Kidney (tissue), 14 donors: Measurements from ENCODE around the gene PHACTR2. TPM values are rescaled to one million over a fixed set of nuclear protein-coding genes. Genes with fewer than 3 reads are reported as not detected.
A peak's percentile ranks its signal among the peaks of the same experiment; 100 is the strongest.

Source experiments
- DNase-seq, 5 donors: peaks; one replicate each; pipeline ENCODE4 v3.0.0-alpha.2; 2013 to 2020
- FAIRE-seq: peaks from 2 replicates; lab custom pipeline; 2012; peaks lifted over from hg19 to GRCh38; lab: Jason Lieb, UNC
- H3K27ac ChIP-seq, 2 donors: one replicate each; pipeline ENCODE4 v1.7.0; 2013; ENCODE audit warnings: low read depth in 2 of 2, low read length in 2 of 2, inconsistent platforms in 1 of 2
- H3K27me3 ChIP-seq: one replicate; pipeline ENCODE4 v1.7.1; 2013; ENCODE audit warnings: low read length, inconsistent platforms; ENCODE audit not compliant: control insufficient read depth, insufficient read depth
- H3K36me3 ChIP-seq, 3 donors: one replicate each; pipeline versions ENCODE4 v1.7.0 to v1.7.1; 2013; ENCODE audit warnings: low read length in 3 of 3, control low read depth in 1 of 3, inconsistent platforms in 1 of 3; ENCODE audit not compliant: insufficient read depth in 3 of 3, control insufficient read depth in 2 of 3
- H3K4me1 ChIP-seq, 3 donors: one replicate each; pipeline versions ENCODE4 v1.7.0 to v1.7.1; 2013; ENCODE audit warnings: low read length in 3 of 3, inconsistent platforms in 1 of 3, low read depth in 1 of 3; ENCODE audit not compliant: control insufficient read depth in 2 of 3, insufficient read depth in 2 of 3
- H3K4me3 ChIP-seq, 3 donors: one replicate each; pipeline versions ENCODE4 v1.7.0 to v1.8.1; 2013; ENCODE audit warnings: low read length in 3 of 3, control low read depth in 1 of 3, inconsistent platforms in 1 of 3
- H3K9ac ChIP-seq, 3 donors: one replicate each; pipeline versions ENCODE4 v1.7.0 to v1.7.1; 2013; ENCODE audit warnings: low read length in 3 of 3, control low read depth in 1 of 3, inconsistent platforms in 1 of 3
- H3K9me3 ChIP-seq, 3 donors: one replicate each; pipeline versions ENCODE4 v1.7.0 to v1.7.1; 2013; ENCODE audit warnings: low read length in 3 of 3, control low read depth in 1 of 3, inconsistent platforms in 1 of 3; ENCODE audit not compliant: control insufficient read depth in 2 of 3, insufficient read depth in 1 of 3
- intact Hi-C: fragments of 100-400 bp; cut with DNase I; formaldehyde crosslinking; loops from one replicate; pipeline ENCODE4 v1.11.1; 2022
- polyA plus RNA-seq: library from polyadenylated mRNA; stranded (reverse); fragments of 350-450 nt; fragmentation: Illumina TruSeq; extraction: RNeasy Lipid Tissue Mini Kit (QIAGEN cat#74804); gene quantifications from one replicate; pipeline ENCODE4 v1.2.3, GENCODE V29; 2014; ENCODE audit warnings: low read depth, low replicate concordance; ENCODE audit not compliant: insufficient read depth
- total RNA-seq: library from RNA; stranded (reverse); fragmentation: NEBNext Ultra II Directional; extraction: Animal tissue kit (Norgen Biotek cat#: 25700); gene quantifications from one replicate; pipeline ENCODE4 v1.2.1, GENCODE V29; 2021
- TF ChIP-seq, protein P1 (sequence below): IDR thresholded peaks from 3 replicates; pipeline ENCODE4 v1.5.1; 2012; ENCODE audit warnings: mild to moderate bottlenecking, moderate library complexity, borderline replicate concordance; ENCODE audit not compliant: insufficient read depth; ENCODE audit errors: extremely low read depth
- donor health status: control.
- donor health status: control.
- donor health status: control.
- donor health status: control.
- donor health status: control.
- donor health status: DM: yes; HTN: yes; CAD: no.
- donor health status: Normal renal cell carcinoma (clear cell type).

PHACTR2 gene
- total and polyA plus RNA-seq, 2 donors from 2014 or later: 3.5 to 56.1 TPM

DNA sequence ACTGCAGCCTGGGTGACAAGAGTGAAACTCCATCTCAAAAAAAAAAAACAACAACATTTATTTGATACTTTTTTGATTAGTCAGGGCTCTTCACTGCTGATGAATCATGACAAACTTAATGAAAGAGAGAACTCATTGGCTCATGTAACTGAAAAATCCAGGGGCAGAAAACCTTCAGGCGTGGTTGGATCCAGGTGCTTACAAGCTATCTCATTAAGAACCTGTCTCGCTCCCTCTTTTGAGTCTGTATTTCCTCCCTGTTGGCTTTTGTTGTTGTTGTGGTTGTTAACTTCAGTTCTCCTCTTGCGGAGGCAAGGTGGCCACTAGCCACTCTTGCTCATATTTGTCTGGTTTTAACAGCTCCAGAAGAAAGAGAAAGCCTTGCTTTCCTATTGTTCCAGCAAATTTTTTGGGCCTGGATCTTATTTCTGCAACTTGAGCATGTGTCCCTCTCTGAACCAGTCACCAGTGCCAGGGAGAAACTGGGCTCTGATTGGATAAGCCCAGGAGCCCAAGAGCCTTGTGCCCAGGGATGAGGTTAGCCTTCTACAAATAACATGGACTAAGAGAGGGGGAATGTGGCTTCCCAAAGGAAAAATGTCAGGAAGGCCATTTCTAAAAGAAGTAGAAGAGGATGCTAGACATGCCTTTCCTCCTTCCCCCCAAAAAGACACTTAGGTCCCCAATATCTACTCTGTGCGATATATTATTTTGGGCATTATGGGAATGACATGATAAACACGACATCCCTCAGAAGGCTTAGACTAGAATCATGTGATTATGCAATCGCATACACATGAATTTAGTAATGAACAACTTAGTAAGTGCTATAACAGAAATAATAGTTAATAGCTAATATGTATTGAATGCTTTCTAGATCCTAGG is 64.5 kb downstream of the PHACTR2 start:
- peaks cover 9 to 17% (median 16%) of the 10 kb centered on the region in 3 donors for H3K4me1 ChIP-seq
- DNase-seq (no peak), FAIRE-seq (no peak)
- H3K4me3 ChIP-seq: no peak overlapping the region
- no peak overlapping the region for H3K27ac ChIP-seq
- H3K9ac ChIP-seq: no peak overlapping the region
- H3K36me3 ChIP-seq: no peaks in the 10 kb centered on the region
- TF ChIP-seq, protein P1, sequence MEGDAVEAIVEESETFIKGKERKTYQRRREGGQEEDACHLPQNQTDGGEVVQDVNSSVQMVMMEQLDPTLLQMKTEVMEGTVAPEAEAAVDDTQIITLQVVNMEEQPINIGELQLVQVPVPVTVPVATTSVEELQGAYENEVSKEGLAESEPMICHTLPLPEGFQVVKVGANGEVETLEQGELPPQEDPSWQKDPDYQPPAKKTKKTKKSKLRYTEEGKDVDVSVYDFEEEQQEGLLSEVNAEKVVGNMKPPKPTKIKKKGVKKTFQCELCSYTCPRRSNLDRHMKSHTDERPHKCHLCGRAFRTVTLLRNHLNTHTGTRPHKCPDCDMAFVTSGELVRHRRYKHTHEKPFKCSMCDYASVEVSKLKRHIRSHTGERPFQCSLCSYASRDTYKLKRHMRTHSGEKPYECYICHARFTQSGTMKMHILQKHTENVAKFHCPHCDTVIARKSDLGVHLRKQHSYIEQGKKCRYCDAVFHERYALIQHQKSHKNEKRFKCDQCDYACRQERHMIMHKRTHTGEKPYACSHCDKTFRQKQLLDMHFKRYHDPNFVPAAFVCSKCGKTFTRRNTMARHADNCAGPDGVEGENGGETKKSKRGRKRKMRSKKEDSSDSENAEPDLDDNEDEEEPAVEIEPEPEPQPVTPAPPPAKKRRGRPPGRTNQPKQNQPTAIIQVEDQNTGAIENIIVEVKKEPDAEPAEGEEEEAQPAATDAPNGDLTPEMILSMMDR: no peak
- H3K9me3 ChIP-seq: no peaks in the 10 kb centered on the region
- intact Hi-C loops: no loop called here
- H3K27me3 ChIP-seq: no peaks in the 10 kb centered on the region

GRCh38 chr6:143742955-143743255 is 65.1 kb downstream of the PHACTR2 start:
- no peak overlapping the region for H3K9ac ChIP-seq
- no peaks in the 10 kb centered on the region for H3K9me3 ChIP-seq
- H3K27me3 ChIP-seq: no peaks in the 10 kb centered on the region
- no peak for DNase-seq
- no peak overlapping the region for H3K27ac ChIP-seq
- no peak overlapping the region for H3K4me3 ChIP-seq
- TF ChIP-seq, protein P1: no peak
- peaks cover 9 to 17% (median 16%) of the 10 kb centered on the region in 3 donors for H3K4me1 ChIP-seq
- no peak for FAIRE-seq
- intact Hi-C loops: no loop called here
- no peaks in the 10 kb centered on the region for H3K36me3 ChIP-seq

DNA sequence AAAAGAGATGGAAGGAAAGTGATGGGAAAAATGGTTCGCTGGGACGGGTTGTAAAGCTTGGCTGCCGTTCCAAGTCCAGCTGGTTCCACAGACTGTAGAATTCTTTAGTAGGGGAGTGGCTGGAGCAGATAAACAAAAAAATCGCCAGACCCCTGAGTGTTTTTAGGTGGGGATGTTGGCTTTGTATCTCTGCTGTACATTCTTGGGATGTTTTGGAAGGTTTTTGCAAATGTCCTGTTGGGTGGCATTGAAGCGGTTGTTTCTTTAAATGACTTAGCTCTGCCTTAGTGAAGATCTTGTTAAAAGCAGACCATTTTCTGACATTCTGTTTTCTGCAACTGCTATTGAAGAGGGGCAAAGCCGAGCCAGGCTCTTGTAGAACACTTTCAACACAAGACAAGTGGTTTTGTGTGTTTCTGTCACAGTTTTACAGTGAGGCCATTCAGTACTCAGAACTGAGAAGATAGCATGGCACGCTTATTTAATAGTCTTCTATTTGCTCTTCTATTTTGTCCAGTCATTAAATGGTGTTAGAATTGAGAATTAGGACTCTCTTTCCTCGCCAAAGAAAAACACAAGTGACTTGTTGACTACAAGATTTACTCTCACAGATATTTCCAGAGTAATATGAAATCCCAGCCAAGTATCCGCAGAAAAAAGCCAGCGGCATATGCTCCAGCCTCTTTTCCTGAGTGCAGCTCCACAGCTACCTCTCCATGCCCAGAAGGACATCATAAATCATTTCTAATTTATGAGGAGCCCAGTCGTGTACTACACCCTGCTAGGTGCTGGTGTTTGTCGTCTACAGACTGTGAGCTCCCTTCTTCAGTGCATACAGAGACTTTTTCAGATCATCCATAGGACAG is 65.8 kb downstream of the PHACTR2 start:
- intact Hi-C loops: no loop called here
- peak overlapping the region in 1 of 2 donors; percentile 52 for H3K27ac ChIP-seq
- peak in 3 of 5 donors; percentile 31 to 83 (median 68) for DNase-seq

More for the DNA sequence above, 65.8 kb downstream of the PHACTR2 start:
- H3K36me3 ChIP-seq: no peaks in the 10 kb centered on the region
- H3K27me3 ChIP-seq: no peaks in the 10 kb centered on the region
- no peaks in the 10 kb centered on the region for H3K9me3 ChIP-seq
- peaks cover 9 to 17% (median 16%) of the 10 kb centered on the region in 3 donors for H3K4me1 ChIP-seq
- H3K4me3 ChIP-seq: peak overlapping the region in 2 of 3 donors; percentile 18 to 30
- no peak for FAIRE-seq
- TF ChIP-seq, protein P1: no peak
- H3K9ac ChIP-seq: no peak overlapping the region
